Endometrial microvascular endothelial cells (primary cell): ENCODE results near the gene FAM219B. TPM values are rescaled to one million over a fixed set of nuclear protein-coding genes. Genes with fewer than 3 reads are reported as not detected.

Experiments used
- in situ Hi-C: cut with HindIII; loops from 2 replicates; pipeline ENCODE4 v1.10.0; 2017; ENCODE audit warnings: low sequenced_read_pairs, low pct_unique_long_range_greater_than_20kb; ENCODE audit errors: inconsistent ontology term
- total RNA-seq: library from RNA; depleted of rRNA; stranded (reverse); fragments of >200 nt; gene quantifications from one replicate; pipeline ENCODE4 v1.2.3, GENCODE V29; 2015; ENCODE audit errors: inconsistent ontology term

The FAM219B gene
- total RNA-seq, 1 donor from 2014 or later, result 30.4 TPM

- in situ Hi-C loops, result no loop called here
Observed at GRCh38 chr15:74884428-74885223, 22.0 kb downstream of the FAM219B start.

- in situ Hi-C loops, result no loop called here
Observed at GRCh38 chr15:74882528-74882927, 24.1 kb downstream of the FAM219B start.

GRCh38 chr15:74878273-74878672 is 28.4 kb downstream of the FAM219B start:
- in situ Hi-C loops, result no loop called here

GRCh38 chr15:74873756-74874424 is 32.8 kb downstream of the FAM219B start:
- in situ Hi-C loops, result no loop called here

- in situ Hi-C loops, result no loop called here
Observed at GRCh38 chr15:74873036-74873755, 33.5 kb downstream of the FAM219B start, which contains the start of gene SCAMP2. SCAMP2 (minus strand) TSS chr15:74873365; CDS start chr15:74873255, 110 bp downstream.

- in situ Hi-C loops, result no loop called here
Observed at GRCh38 chr15:74872702-74873035, 34.0 kb downstream of the FAM219B start.

- in situ Hi-C loops, result no loop called here
Observed at GRCh38 chr15:74870436-74871215, 36.0 kb downstream of the FAM219B start.

GRCh38 chr15:74869726-74870407 is 36.8 kb downstream of the FAM219B start:
- in situ Hi-C loops, result no loop called here

GRCh38 chr15:74869372-74869725 is 37.3 kb downstream of the FAM219B start:
- in situ Hi-C loops, result no loop called here

- in situ Hi-C loops, result no loop called here
Observed at GRCh38 chr15:74868059-74868458, 38.6 kb downstream of the FAM219B start.

GRCh38 chr15:74867466-74868038 is 39.1 kb downstream of the FAM219B start:
- in situ Hi-C loops, result no loop called here

GRCh38 chr15:74866090-74866489 is 40.6 kb downstream of the FAM219B start:
- in situ Hi-C loops, result no loop called here

- in situ Hi-C loops, result no loop called here
Observed at GRCh38 chr15:74865316-74865715, 41.3 kb downstream of the FAM219B start.

- in situ Hi-C loops, result no loop called here
Observed at GRCh38 chr15:74864296-74864695, 42.4 kb downstream of the FAM219B start.

GRCh38 chr15:74863239-74864056 is 43.2 kb downstream of the FAM219B start:
- in situ Hi-C loops, result no loop called here

- in situ Hi-C loops, result no loop called here
Observed at GRCh38 chr15:74858369-74858740, 48.3 kb downstream of the FAM219B start.

GRCh38 chr15:74857671-74858368 is 48.8 kb downstream of the FAM219B start:
- in situ Hi-C loops, result no loop called here
